PFSK-1 (cell line): ENCODE data around the gene PXDN.

Experiments
- POLR2AphosphoS5 ChIP-seq: IDR thresholded peaks from 2 replicates; pipeline ENCODE4 v1.6.1; 2012; ENCODE audit warnings: low read depth, mild to moderate bottlenecking, control low read depth, low read length, moderate library complexity
- REST ChIP-seq, 2 experiments: IDR thresholded peaks; 2 replicates each; pipeline versions ENCODE4 v1.6.1 to v1.8.0; 2011 to 2012; ENCODE audit warnings: low read depth in 2 of 2, low read length in 2 of 2, control low read depth in 1 of 2, inconsistent platforms in 1 of 2, mild to moderate bottlenecking in 1 of 2, moderate library complexity in 1 of 2; ENCODE audit not compliant: insufficient read depth in 1 of 2
- TAF1 ChIP-seq: IDR thresholded peaks from 2 replicates; pipeline ENCODE4 v1.6.1; 2012; ENCODE audit warnings: low read length, control low read depth, borderline replicate concordance; ENCODE audit not compliant: insufficient read depth

GRCh38 chr2:1682181-1682440, 62.2 kb downstream of the PXDN start:
- TF ChIP-seq POLR2AphosphoS5, result no peak
- TF ChIP-seq TAF1, result no peak
- TF ChIP-seq REST (IDR thresholded peaks at IDR 0.05; ENCODE audit: insufficient read depth in 1 of 2, low read depth in 2 of 2, low read length in 2 of 2), result no peak
